GM08714 (cell line): ENCODE data around the gene NOD2.

Experiments
- H3K4me3 ChIP-seq: fragments of 200-500 bp; sonication (Bioruptor generic); 2 replicates; pipeline ENCODE4 v1.5.1; 2014; ENCODE audit warnings: mild to moderate bottlenecking, low read length, inconsistent platforms
- ZNF274 ChIP-seq: IDR thresholded peaks from 2 replicates; pipeline ENCODE4 v1.6.1; 2012; ENCODE audit warnings: mild to moderate bottlenecking, low read depth, low read length

The NOD2 gene

GRCh38 chr16:50692999-50693781 is at the start of gene NOD2:
TSS of gene NOD2 (plus strand) at chr16:50693606. CDS start at chr16:50699496, 5,890 bp downstream.
- peak within 1 kb of the TSS; percentile 77 for H3K4me3 ChIP-seq
- TF ChIP-seq ZNF274: no peak

DNA sequence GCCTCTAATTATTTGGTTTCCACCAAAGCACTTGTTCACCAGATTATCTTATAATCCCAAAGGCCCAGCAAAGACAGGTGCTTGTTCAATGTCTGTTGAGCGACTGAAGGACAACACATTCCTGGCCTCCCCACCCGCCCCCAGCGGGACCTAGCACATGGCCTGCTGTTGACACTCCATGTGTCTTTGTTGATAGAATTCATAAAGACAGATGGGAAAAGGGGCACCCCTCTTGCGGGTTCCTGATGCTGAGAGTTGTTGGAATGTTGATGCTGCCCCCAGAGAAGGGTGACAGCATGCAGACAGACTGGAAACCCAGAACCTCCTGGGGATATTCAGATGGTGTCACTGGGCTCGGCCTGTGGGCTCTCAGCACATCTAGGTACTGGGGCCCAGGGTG is 49.2 kb upstream of the NOD2 start:
- TF ChIP-seq ZNF274: no peak
- no peak overlapping the region for H3K4me3 ChIP-seq

- no peak overlapping the region for H3K4me3 ChIP-seq
- no peak for TF ChIP-seq ZNF274
Measured at GRCh38 chr16:50644729-50645128, 48.7 kb upstream of the NOD2 start.

GRCh38 chr16:50645563-50646220 is 47.7 kb upstream of the NOD2 start:
- TF ChIP-seq ZNF274: no peak
- no peak overlapping the region for H3K4me3 ChIP-seq

GRCh38 chr16:50646345-50646744 is 47.1 kb upstream of the NOD2 start:
- no peak overlapping the region for H3K4me3 ChIP-seq
- TF ChIP-seq ZNF274: no peak

GRCh38 chr16:50651835-50652438 is 41.5 kb upstream of the NOD2 start:
- H3K4me3 ChIP-seq: no peak overlapping the region
- TF ChIP-seq ZNF274: no peak

- H3K4me3 ChIP-seq: no peak overlapping the region
- TF ChIP-seq ZNF274: no peak
Measured at GRCh38 chr16:50652836-50653425, 40.5 kb upstream of the NOD2 start.

DNA sequence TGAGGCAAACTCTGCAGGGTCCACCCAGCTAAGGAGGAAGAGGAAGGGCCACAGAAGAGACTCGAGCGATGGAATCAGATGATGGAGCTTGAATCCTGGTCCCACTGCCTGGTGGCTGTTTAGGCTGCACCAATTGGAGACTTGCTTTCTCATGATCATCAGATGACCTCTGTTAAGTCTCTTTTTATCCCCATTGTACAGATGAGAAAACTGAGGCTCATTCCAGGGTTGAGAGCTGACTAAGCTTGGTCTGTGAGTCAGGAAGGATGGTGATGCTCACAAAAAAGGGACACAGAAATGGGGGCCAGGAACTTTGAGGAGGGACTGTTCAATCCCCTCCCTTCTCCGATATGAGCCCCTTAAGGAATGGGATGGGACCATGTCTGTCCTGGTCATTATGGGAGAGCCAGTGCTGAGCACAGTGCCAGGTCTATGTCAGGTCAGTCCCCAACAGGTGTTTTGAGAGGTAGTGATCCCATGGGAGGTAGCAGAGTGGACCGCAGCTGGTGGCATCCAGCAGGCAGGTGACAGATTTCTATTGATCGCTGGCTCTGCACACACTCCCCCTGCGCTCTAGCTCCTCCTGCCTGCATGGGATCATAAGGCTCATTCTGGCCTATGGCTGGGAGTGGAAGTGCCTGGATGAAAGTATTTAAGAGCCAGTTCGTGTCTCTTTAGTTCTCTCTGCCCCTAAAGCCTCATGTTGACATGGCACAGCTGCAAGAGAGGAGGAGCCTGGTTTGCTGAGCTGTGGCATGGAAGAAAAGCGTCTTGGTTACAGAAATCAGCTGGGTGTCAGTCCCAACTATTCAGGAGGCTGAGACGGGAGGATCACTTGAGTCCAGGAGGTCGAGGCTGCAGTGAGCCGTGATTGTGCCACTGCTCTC is 39.5 kb upstream of the NOD2 start:
- TF ChIP-seq ZNF274: no peak
- no peak overlapping the region for H3K4me3 ChIP-seq

- no peak overlapping the region for H3K4me3 ChIP-seq
- TF ChIP-seq ZNF274: no peak
Measured at GRCh38 chr16:50655558-50656055, 37.8 kb upstream of the NOD2 start.

DNA sequence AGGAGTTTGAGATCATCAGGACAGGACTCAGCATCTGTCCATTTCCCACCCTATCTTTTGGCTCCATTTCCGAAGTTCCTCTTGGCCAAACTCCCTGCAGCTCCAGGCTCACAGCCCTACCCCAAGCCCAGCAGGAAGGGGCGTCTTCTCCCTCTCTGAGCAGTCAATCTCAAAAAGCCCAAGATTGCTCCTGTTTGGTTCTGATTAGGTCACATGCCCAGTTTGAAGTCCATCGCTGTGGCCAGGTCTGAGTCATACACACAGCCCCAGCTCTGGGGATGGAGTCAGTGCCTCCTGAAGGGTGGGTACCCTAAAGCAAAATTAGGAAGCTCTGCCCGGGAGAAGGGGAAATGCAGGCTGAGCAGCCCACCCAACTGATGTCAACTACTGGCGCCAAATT is 36.2 kb upstream of the NOD2 start:
- TF ChIP-seq ZNF274: no peak
- no peak overlapping the region for H3K4me3 ChIP-seq

GRCh38 chr16:50659806-50660205 is 33.6 kb upstream of the NOD2 start:
- H3K4me3 ChIP-seq: no peak overlapping the region
- no peak for TF ChIP-seq ZNF274

GRCh38 chr16:50662306-50662940 is 31.0 kb upstream of the NOD2 start:
- TF ChIP-seq ZNF274: no peak
- no peak overlapping the region for H3K4me3 ChIP-seq

DNA sequence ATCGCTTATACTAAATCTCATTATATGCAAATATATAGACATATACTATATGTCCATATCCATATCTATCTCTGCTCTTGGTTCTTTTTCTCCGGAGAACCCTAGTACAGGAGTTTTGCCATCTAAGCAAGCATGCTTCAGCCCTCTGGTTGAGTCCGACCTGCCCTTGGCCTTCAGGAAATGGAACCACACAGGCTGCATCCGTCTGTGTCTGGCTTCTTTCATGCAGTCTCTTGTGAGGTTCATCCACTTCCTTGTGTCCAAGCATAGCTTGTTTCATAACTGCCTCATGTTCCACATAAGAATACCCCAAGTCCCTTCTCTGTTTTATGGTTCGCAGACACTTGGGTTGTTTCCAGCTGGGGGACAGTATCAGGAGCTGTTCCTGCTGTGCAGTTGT is 29.1 kb upstream of the NOD2 start:
- H3K4me3 ChIP-seq: no peak overlapping the region
- TF ChIP-seq ZNF274: no peak
